GM12892 (cell line): ENCODE results near the gene BEST4.
A peak's percentile ranks its signal among the peaks of the same experiment; 100 is the strongest.
"Not testable (repeated sequence)": the region's sequence is repeated elsewhere in the genome, so short reads cannot be mapped to it uniquely, and the experiment has no call there.

ENCODE experiments used
- DNase-seq: peaks from one replicate; pipeline ENCODE4 v3.0.0; 2011; ENCODE audit not compliant: insufficient read length
- FAIRE-seq: peaks from 2 replicates; lab custom pipeline; 2011; peaks lifted over from hg19 to GRCh38; lab: Jason Lieb, UNC
- POLR2A ChIP-seq: IDR thresholded peaks from 2 replicates; pipeline ENCODE4 v1.6.1; 2011; ENCODE audit warnings: low read depth, low read length, control low read depth
- POLR2AphosphoS5 ChIP-seq: IDR thresholded peaks from 2 replicates; pipeline ENCODE4 v1.6.1; 2011; ENCODE audit warnings: low read depth, low read length, control low read depth
- TAF1 ChIP-seq: IDR thresholded peaks from 2 replicates; pipeline ENCODE4 v1.6.1; 2011; ENCODE audit warnings: low read depth, mild to moderate bottlenecking, control low read depth, low read length, borderline replicate concordance

Gene BEST4

DNA sequence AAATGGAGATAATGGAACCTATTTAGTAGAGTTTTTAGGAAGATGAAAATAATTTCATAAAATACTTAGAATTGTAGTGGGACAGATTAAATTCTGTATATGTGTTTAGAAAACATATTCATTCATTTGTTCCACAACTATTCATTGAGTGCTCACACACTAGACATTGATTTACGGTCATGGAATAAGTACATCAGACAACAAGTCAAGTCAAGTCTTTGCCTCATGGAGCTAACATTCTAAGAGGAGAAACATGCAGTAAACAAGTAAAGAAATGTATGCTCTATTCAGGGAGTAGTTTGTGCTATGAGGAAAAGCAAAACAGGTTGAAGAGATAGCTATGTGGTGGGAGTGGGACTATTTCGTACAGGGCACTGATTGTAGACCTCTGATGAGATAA is 29.3 kb upstream of the BEST4 start:
- no peak for TF ChIP-seq POLR2A
- TF ChIP-seq TAF1: no peak
- TF ChIP-seq POLR2AphosphoS5: no peak
- no peak for FAIRE-seq

DNA sequence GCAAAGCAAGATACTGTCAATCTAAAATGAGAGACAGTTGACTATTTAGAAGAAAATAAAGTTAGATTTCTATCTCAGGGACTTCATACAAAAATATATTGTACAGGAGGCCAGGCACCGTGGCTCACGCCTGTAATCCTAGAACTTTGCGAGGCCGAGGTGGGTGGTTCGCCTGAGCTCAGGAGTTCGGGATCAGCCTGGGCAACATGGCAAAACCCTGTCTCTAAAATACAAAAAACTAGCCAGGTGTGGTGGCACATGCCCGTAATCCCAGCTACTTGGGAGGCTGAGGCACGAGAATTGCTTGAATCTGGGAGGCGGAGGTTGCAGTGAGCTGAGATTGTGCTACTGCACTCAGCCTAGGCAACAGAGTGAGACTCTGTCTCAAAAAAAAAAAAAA is 28.0 kb upstream of the BEST4 start:
- not testable (repeated sequence) for DNase-seq, FAIRE-seq

More for the DNA sequence above, 29.3 kb upstream of the BEST4 start:
- DNase-seq: no peak

DNA sequence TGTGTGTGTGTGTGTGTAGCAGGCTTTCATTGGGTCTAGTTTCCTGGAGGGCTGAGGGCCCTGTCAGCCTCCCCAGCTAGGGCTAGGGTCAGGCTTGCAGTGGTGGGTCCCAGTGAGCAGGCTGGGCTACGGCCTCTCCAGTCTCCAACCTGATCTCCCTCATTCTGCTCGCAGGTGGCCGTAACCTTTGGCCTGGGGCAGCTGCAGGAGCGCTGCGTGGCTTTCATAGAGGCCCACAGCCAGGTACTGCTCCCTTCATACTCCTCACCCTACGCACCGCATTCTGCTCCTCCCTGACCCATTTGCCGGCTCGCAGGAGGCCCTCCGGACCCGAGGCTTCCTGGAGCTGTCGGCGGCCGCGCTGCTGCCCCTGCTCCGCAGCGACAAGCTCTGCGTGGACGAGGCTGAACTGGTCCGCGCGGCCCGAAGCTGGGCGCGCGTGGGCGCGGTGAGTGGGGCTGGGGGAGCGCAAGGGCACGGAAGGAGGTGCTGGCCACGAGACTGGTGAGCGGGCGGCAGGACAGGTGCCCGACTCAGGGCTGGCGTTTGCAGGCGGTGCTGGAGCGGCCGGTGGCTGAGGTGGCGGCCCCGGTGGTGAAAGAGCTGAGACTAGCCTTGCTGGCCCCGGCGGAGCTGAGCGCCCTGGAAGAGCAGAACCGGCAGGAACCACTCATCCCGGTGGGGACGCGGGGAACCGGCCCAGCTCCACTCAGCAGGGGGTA is 25.0 kb upstream of the BEST4 start:
- FAIRE-seq: no peak
- no peak for DNase-seq
- no peak for TF ChIP-seq POLR2AphosphoS5

- DNase-seq (no peak), FAIRE-seq (no peak)
- no peak for TF ChIP-seq POLR2AphosphoS5
- no peak for TF ChIP-seq POLR2A
- no peak for TF ChIP-seq TAF1
Observed at GRCh38 chr1:44811234-44811633, 23.3 kb upstream of the BEST4 start.

DNA sequence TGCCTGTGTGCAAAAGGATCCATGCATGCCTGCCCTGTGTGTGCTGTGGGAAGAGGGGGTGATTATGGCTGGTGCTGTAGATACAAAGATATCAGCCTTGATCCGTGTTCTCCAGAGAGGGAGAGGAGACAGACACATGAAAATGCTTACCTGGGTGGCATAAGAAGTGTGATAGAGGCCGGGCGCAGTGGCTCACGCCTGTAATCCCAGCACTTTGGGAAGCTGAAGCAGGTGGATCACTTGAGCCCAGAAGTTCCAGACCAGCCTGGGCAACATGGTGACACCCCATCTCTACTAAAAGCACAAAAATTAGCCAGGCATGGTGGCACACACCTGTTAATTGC is 22.8 kb upstream of the BEST4 start:
- DNase-seq, FAIRE-seq: not testable (repeated sequence)

GRCh38 chr1:44810101-44810761 is 22.3 kb upstream of the BEST4 start:
- no peak for DNase-seq

GRCh38 chr1:44808938-44809917 is 21.3 kb upstream of the BEST4 start:
- TF ChIP-seq POLR2A (peak; percentile 67), TAF1 (peak; percentile 72; the same call in 1 of the 2 replicates), POLR2AphosphoS5 (peak; percentile 80)
- FAIRE-seq (peak; percentile 98), DNase-seq (peak; percentile 68)

More at GRCh38 chr1:44810101-44810761, 22.3 kb upstream of the BEST4 start:
- TF ChIP-seq POLR2A (no peak), TAF1 (no peak), POLR2AphosphoS5 (no peak)
- FAIRE-seq: no peak

DNA sequence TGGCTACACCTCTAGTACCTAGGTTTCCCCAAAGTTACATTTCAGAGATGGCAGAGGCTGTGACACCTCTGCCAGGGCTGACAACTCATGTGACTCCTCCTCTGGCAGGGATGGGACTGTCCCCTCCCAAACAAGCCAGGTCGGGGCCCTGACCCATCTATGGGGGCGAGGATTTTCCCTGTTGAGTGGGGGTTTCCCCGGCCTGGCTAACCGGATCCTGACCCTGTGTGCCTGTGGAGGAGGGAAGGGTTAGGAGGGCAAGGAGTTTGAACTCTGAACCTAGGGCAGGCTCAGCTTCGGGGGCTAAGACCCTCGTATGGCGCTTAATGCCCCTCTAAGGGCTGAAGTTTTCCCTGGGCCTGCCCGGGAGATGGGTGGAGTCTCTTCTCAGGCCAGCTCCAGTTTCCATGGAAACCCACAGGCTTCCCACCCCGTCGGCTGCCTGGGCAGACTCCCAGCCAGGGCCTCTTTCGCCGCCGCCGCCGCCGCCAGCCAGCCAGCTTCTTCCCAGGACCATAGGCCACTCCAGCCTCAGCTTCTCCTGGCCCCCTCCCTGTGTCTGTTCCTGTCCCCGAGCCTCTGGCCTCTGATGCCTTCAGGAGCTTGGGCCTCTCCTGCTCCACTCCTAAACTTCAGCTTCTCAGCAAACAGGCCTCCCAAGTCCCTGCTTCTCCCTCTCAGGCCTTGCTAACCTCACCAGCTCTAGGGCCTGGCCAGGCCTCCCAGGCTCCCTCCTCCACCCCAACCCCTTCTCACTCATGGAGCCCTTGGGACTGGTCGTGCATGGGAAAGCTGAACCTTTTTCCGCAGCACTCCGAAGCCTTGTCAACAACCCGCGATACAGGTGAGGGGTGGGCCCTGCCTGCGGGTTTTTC is 20.3 kb upstream of the BEST4 start, which contains the start of gene BTBD19:
TSS of gene BTBD19 (plus strand) at position 461 of the 875 bp plus-strand sequence. CDS start at position 759, 298 bp downstream.
- FAIRE-seq (peak; percentile 97), DNase-seq (no peak)
- no peak for TF ChIP-seq POLR2AphosphoS5

- DNase-seq (peak; percentile 65), FAIRE-seq (no peak)
- TF ChIP-seq POLR2A (peak; percentile 53; the same call in 1 of the 2 replicates), POLR2AphosphoS5 (peak; percentile 80), TAF1 (no peak)
Observed at GRCh38 chr1:44807364-44808062, 19.5 kb upstream of the BEST4 start.

- FAIRE-seq (peak; percentile 50), DNase-seq (no peak)
- TF ChIP-seq TAF1 (no peak), POLR2A (no peak)
Observed at GRCh38 chr1:44806704-44807363, 18.9 kb upstream of the BEST4 start, which contains the start of gene DYNLT4. TSS of gene DYNLT4 (minus strand) at chr1:44807351. CDS start at chr1:44806668, 683 bp downstream.
